SK-N-DZ (cell line): Measurements from ENCODE around the gene RASL11B.

Experiments used
- DNase-seq: peaks from one replicate; pipeline ENCODE4 v3.0.0-alpha.2; 2015; ENCODE audit warnings: low spot score

RASL11B gene

GRCh38 chr4:52914051-52914605 is 52.0 kb downstream of the RASL11B start:
- no peak for DNase-seq

- no peak for DNase-seq
Measured at GRCh38 chr4:52915191-52915590, 53.1 kb downstream of the RASL11B start.

- DNase-seq: no peak
Measured at GRCh38 chr4:52915730-52916300, 53.7 kb downstream of the RASL11B start.
